GM18868 (cell line): ENCODE data around the gene DLG2.

Source experiments
- ATAC-seq: cut with Tn5 transposase; IDR thresholded peaks from one replicate; pipeline ENCODE4 v1.9.1; 2021; ENCODE audit warnings: mild to moderate bottlenecking, moderate library complexity; ENCODE audit not compliant: unreplicated experiment

The DLG2 gene

DNA sequence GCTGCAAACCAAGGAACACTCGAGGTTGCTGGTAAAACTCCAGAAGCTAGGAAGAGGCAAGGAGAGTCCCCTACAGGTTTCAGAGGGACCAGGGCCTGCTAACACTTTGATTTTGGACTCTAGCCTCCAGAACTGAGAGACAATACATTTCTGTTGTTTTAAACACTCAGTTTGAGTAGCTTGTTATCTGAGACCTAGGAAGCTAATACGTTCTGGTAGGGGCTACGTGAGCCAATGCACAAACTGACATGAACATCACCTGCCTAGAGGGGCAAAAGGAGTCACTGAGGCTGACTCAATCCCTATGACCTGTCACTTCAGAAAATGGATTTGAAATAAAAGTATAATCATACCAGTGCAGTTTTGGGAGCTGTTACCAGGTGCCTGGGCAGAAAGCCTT is 1775.1 kb downstream of the DLG2 start:
- no peak for ATAC-seq

DNA sequence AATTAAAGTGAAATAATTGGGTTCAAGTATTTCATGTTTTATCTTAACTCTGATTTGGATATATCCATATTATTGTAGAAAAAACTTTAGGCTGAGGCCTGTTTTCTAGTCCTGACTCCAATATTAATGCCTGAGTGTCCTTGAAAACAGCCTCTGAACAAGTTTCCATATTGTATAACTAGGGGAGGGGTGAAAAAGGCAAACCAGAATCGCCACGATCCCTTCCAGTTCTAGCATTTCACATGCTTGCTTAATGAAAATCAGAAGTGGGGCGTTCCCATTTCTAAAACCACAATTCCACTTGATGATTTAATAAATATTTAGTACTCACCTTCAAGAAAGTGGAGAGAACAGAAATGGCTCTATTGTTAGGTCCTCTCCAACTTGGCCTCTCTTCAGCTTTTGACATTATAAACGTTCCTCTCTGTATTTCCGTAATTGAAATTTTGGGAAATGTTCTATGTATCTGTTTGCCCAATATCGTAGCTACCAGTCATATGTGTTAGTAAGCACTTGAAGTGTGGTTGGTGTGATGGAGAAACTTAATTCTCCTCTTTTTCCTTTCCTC is 1779.6 kb downstream of the DLG2 start:
- ATAC-seq = no peak

DNA sequence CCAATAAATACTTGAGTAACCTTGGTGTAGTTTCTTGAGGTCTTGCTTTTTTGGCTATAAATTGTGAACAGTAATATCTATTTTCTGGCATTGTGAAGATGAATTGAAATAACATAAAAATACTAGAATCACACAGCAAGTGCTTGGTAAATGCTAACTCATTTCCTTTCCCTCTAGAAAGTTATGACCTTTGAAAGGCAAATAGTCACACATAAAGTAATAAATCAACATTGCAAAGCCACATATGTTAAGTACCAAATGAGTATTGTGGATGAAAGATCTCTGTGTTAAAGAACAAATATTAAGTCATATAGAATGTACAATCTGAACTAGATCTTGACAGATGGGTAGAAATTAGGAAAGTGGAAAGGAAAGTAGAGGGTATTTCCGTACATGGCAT is 1781.3 kb downstream of the DLG2 start:
- ATAC-seq = no peak

DNA sequence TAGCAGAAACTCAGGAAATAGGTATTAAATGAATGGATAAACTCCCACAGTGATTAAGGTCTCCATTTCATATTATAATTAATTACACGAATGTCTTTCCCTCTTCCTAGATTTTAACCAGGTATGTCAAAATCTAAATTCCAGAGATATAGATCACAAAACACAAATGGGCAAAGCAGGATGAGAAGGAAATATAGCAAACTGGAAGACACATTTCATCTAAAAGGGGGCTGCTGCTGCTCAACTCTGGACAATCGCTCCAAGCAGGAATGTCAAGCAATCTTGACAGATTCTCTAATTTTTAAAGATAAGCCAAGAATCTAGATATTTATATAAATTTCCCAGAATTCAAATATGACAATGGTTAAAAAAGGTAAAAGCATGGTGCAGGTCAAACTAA is 1786.8 kb downstream of the DLG2 start:
- ATAC-seq = no peak

DNA sequence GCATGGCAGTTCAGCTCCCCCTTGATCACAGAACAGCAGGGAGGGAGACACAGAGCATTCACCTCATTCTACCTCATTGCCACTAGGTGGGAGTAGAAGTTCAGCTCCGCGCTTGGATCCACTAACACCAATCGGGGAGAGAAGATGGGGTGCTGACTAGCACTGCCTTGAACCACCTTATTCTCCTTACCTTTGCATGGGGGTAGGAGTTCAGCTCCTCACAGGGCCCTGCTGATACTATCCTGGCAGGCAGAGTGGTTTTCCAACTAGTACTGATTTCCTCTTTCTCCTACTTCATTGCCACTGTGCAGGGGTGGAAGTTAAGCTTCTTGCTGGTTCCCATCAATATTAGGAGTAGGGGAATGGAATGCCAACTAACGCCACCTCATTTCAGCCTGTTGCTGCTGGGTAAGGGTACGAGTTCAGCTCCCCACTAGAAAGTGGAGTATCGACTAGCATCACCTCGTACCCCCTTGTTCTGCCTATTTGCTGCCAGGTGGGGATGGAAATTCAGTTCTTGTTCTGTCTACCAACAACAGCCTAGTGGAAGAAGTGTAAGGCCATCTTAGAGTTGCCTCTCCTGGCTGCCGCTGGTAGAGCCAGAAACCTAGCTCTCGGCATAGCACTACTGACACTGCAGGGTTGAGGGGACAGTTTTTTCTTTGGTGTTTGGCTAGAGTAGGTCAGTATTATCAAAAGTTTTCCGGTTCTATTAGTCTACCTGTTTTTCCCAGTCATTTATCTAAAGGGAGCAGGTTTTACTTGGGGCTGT is 1790.1 kb downstream of the DLG2 start:
- ATAC-seq = peak; percentile 94

DNA sequence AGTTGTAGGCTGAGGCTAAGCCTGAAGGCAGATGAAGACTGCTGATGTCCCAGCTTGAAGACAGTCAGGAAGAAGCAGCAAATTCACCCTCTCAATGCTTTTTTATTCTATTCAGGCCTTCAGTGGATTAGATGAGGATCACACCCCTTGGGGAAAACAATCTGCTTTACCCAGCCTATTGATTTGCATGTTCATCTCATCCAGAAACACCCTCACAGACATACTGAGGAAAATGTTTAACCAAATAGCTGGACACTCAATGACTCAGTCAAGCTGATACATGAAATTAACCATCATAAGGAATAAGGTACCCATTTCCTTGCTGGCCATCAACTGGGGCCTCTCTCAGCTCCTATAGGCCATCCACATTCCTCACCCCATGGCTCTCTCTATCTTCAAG is 1791.1 kb downstream of the DLG2 start:
- ATAC-seq = no peak

DNA sequence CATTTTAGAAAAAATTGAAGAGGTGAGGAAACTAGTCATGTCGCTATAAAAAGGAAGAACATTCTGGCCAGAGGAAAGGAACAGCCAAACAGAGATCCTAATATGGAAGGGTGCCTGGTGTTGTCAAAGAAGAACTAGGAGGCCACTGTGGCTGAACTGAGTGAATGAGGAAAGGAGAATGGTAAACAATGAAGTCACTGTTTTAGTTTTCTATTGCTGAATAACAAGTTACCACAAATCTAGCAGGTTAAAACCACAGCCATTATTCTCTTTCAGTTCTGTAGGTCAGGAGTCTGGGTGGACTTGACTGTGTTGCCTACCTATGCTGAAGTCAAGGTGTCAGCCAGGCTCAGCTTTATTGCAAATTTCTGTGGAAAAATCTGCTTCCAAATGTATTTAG is 1791.7 kb downstream of the DLG2 start:
- ATAC-seq = peak; percentile 62

DNA sequence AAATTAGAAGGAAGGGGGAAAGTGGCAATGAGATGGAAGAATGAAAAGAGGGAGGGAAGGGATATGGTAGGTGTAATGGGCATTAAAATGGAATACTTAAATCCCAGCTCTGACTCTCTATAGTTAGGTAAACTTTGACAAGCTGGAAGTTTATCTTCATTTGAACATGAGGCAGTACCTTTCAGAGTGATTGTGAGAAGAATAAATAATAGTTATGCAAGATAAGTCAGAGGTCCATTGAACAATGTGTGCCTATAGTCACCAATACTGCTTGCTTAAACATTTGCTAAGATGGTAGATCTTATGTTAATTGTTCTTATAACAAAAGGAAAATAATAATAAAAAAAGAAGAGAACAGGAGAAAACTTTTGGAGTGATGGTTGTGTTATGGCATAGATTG is 1795.2 kb downstream of the DLG2 start:
- no peak for ATAC-seq

DNA sequence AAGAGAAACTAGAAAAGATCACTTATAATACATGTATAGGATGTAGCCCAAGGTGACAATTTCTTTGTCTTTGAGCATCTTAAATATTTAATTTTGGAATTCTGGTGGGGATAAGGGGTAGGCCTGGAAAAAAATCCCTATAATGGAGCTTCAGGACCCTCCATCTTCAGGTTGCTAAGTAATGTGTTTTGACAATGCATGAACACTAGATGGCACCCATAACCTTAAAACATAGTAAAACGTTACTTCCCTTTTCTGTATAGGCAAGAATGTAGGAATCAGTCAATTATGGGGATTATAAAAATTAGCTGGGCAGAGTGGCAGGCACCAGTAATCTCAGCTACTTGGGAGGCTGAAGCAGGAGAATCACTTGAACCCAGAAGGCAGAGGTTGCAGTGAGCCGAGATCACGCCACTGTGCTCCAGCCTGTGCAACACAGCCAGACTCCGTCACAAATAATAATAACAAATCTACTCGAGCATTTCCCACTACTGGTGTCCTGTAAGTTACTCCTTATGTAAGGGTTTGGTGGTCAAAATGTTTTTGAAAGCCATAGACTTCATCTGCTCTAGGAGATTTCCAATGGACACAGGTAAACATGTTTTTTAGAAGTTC is 1799.1 kb downstream of the DLG2 start:
- peak; percentile 87 for ATAC-seq

DNA sequence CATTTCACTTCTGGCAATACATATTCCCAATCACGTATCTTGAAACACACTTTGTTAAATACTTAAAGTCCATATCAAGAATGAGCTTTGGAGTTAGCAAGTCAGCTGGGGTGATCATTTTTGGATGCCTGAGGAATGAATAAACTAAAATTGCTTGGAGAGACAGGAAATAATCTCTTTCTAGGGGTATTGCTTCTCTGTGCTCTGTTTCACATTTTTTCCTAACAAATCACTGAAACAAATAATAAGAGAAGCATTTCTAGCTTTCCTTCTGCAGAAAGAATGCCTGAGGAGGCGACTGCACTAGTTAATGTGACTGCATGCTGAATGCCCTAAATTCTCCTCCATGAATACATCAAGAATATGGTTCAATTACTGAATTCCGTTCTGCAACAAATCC is 1799.6 kb downstream of the DLG2 start:
- ATAC-seq = no peak

DNA sequence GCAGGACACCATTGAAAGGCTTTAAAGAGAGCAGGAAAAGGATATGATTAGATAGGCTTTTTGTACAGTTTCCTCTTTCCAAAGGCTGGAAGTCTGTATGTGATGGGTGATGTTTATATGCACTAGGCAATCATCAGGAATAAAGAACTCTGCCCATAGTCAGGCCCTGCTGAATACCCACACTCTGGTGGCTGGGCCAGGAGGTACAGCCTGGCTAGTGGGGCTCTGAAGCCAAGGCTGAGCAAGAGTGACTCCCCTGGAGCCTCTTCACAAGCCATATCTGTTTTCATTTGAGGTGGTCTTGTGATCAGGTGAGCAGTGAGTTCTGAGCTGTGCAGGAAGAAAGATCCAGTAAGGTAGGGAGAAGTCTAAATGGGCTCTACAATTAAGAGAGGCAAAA is 1801.1 kb downstream of the DLG2 start:
- no peak for ATAC-seq

DNA sequence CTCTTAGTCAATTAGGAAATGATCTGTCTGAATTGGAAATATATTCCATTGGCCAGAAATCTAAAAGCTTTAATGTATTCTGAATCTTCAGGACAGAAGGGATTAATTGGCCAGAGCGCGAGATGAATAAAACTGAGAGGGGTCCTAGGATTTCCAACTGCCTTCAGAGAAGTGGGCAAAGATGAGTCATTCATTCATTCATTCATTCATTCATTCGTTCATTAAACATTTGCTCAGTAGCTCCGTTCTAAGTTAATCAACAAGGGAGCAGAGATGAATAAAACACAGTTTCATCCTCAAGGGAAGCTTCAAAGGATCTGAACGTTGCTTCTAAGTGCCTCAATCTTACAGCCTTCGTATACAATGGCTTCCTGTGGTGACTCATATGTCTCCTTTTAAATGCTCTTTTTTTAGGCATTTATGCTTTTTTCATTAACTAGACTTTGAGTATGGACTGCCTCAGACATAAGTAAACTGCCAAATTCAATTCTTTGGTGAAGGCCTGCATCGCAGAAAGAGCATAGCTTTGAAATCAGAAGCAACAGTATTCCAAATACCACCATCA is 1803.6 kb downstream of the DLG2 start:
- no peak for ATAC-seq

DNA sequence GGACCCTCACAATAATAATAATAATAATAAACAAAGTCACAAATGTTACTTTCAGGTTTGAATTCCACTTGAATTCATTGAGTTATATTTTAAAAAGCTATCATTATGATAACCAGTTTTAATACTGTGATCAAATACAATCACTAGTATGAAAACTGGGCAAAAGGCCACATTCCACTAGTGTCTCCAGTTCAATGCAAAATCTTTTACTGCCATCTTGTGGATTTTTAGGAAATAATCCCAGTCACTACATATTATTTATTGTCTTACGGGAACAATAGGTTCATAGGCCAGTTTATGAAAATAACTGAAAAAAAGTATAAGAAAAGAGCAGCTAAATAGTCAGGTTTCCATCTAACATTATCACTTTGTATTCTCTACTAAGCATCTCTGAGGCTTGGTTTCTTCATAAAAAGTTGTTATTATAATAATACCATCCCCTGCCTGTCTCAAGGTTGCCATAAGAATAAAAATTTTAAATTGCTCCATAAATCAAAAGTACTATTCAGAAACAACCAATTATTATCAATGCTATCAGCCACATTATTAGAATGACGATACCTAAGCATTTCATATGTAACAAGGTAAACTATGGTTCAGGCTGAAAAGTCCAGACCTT is 1807.1 kb downstream of the DLG2 start:
- ATAC-seq = peak; percentile 61

DNA sequence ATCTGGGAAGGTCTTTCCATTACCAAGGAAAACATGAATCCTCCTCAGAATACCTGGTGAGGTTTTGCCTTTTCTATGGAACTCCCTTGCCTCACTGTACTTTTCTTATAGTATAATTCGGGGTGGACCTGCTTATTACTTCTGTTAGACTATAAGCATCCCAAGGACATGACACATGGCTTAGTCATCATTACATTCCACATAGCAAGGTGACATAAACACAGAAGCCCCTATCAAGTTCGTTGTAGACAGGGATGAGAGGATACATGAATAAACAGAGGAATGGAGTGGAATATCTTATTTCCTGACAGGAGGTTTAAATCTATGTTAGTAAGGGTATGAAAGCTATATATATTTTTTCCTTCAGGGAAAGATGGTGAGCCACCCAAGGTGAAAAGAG is 1808.8 kb downstream of the DLG2 start:
- no peak for ATAC-seq

DNA sequence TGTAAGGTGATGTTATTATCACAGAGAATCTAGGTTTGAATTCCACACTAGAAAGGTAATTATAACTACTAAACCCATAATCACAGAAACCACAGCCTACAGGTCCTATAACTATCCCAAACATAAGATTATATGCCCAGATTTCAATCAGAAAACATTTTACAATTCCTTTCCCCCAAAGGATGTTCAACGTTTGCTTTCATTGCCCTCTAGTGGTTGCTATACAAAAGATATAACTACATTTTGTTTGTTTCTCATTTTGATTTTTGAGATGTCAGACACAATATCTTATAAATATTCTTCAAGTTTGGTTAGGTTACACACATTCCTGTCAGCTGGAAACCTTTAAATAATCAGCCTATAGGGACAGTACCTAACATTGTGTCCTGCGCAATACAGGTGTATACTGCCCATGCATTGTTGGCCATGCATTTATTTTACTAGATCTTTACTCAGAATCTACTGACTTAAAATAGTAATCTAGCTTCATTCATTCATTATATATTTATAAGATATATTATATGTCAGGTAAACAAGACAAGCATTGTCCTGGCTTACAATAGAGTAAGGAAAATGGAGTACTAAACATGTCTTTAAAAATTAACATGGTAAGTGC is 1810.5 kb downstream of the DLG2 start:
- peak; percentile 41 for ATAC-seq

DNA sequence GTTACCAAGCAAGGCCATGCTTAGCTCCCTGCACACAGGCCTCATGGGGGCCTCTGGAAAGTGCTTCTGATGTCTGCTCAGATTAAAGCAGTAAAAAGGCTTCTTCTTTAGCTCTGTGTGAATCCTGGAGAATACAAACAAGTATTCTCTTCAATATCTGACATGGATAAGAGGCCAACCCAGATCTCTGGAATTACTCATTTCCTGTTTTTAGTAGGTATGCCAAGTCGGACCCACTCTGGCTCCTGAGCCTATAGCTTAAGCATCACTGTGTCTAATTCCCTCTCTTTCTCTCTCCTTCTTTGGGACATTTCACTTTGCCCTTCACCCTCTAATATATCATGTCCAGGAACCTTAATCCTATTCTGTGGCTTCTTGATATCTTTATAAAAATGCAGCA is 1811.4 kb downstream of the DLG2 start:
- ATAC-seq = no peak

DNA sequence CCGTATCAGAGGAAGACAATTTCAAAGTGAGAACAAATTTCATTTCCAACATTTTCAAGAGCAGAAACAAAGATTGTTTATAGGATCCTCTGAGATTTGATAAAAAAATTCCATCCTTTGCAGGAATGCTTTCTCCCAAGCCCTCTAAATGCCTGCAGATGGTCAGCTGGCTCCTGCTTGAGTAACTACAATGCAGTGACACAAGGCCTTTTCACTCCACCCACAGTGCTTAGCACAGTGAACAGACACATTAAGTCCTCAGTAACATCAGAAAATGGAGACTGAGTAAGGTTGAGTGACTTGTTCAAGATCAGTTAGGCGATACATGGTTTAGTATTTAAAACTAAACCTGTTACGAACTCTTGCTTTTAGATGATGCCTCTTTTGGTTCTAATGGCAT is 1813.8 kb downstream of the DLG2 start:
- ATAC-seq = no peak

DNA sequence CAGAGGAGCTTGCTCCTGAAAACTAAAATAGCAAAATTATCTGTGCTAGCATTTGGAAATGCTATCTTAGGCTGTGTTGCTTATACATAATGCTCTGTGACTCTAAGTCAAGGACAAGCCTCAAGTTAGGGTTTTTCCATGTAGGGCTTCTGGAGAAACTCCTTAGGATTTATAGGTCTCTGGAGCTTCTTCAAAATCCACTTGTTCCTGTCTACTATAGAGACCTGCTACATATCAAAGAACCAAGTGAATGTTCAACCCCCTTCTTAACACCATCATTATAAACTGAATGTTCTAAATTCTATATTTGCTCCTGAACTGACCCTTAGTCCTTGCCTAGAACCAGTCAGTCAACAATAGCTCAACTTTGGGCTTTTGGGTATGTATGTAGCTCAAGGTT is 1817.9 kb downstream of the DLG2 start:
- ATAC-seq = no peak

DNA sequence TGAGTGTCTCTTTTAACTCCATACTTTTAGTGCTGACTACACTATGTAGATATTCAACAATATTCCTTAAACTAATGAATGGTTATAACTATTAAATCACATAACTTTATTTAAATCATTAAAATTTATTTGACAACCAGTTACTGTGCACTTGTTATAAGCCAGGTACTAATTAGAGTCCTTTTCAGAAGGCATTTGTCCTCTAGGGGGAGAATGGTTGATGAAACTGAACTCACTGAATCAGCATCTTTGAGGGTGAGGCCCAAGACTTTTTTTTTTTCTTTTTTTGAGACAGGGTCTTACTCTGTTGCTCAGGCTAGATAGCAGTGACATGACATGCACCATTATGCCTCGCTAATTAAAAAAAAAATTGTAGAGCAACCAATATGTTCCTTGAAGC is 1825.3 kb downstream of the DLG2 start:
- ATAC-seq = no peak

DNA sequence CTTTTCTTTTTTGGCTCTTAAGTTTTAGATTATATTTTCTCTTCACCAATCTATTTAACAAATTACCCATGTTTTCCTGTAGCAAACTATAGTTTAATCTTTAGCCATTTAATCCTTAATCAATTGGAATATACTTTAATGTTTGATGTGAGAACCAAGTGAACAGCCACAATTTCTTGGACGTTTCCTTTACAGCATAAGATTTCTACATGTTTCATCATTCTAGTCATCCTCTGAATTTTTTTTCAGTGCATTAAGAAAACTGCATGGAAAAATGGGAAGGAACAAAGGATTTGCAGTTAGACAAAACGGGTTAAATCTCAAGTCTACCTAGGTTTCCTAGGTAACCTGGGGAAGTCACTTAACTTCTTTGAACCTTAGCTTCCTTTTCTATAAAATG is 1833.8 kb downstream of the DLG2 start:
- ATAC-seq = no peak

DNA sequence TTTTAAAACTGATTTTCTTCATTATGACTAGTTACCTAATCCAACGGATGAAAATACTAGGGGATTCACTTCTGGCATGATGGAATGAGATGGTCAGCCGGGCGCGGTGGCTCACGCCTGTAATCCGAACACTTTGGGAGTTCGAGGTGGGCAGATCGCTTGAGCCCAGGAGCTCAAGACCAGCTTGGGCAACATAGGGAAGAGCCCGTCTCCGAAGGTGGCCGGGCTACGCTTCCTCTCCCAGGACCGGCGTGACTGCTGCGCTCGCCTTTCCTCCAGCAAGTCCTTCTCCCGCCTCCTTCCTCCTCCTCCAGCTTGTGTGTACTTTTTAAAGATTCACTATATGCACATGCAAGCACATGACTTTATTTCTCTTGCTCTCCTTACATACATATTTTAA is 1835.6 kb downstream of the DLG2 start:
- ATAC-seq = no peak
